ENCODE measurements around the gene RBP7. TPM values are rescaled to one million over a fixed set of nuclear protein-coding genes. Genes with fewer than 3 reads are reported as not detected.

The RBP7 gene
- polyA plus RNA-seq, 1 donor (not counting 4 experiments of a cell fraction or from before 2014, with no cell fraction given) = 1.1 TPM

- dilution Hi-C loops (cut with MboI; ENCODE audit: extremely low pct_ligation_motif_present, low sequenced_read_pairs) = no loop called here
- FAIRE-seq (no peak), DNase-seq (ENCODE audit: low read depth, low spot score) (no peak)
- H3K36me3 ChIP-seq (ENCODE audit: control insufficient read depth in 2 of 2, extremely low read depth in 1 of 2, insufficient read depth in 2 of 2, low read length in 2 of 2) = no peaks in the 10 kb centered on the region
- no peaks in the 10 kb centered on the region for H3K9me3 ChIP-seq (ENCODE audit: control insufficient read depth, low read depth, low read length)
- H3K4me1 ChIP-seq (ENCODE audit: control insufficient read depth, extremely low read depth, insufficient read depth, low read length) = peaks cover 55% of the 10 kb centered on the region
- no peak for TF ChIP-seq EZH2 (IDR thresholded peaks at IDR 0.05; ENCODE audit: low read length)
- TF ChIP-seq, protein P1, sequence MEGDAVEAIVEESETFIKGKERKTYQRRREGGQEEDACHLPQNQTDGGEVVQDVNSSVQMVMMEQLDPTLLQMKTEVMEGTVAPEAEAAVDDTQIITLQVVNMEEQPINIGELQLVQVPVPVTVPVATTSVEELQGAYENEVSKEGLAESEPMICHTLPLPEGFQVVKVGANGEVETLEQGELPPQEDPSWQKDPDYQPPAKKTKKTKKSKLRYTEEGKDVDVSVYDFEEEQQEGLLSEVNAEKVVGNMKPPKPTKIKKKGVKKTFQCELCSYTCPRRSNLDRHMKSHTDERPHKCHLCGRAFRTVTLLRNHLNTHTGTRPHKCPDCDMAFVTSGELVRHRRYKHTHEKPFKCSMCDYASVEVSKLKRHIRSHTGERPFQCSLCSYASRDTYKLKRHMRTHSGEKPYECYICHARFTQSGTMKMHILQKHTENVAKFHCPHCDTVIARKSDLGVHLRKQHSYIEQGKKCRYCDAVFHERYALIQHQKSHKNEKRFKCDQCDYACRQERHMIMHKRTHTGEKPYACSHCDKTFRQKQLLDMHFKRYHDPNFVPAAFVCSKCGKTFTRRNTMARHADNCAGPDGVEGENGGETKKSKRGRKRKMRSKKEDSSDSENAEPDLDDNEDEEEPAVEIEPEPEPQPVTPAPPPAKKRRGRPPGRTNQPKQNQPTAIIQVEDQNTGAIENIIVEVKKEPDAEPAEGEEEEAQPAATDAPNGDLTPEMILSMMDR (optimal IDR thresholded peaks at IDR 0.05 in 1 of 3, IDR thresholded peaks at IDR 0.05 in 1 of 3, conservative IDR thresholded peaks at IDR 0.05 in 1 of 3; ENCODE audit: extremely low read depth in 1 of 3, insufficient read depth in 2 of 3, low read length in 3 of 3) = no peak
- H3K9me1 ChIP-seq (ENCODE audit: control insufficient read depth, extremely low read depth, insufficient read depth, low read length) = no peaks in the 10 kb centered on the region
- H3K4me3 ChIP-seq (ENCODE audit: control insufficient read depth in 2 of 3, extremely low read depth in 1 of 3, insufficient read depth in 2 of 3, low read depth in 1 of 3, low read length in 3 of 3) = no peak overlapping the region
- H2AFZ ChIP-seq (ENCODE audit: control insufficient read depth, low read length) = no peak overlapping the region
- H3K4me2 ChIP-seq (ENCODE audit: control insufficient read depth, extremely low read depth, insufficient read depth, low read depth, low read length) = peak overlapping the region; percentile 27
- no peaks in the 10 kb centered on the region for H4K20me1 ChIP-seq (ENCODE audit: control insufficient read depth, extremely low read depth, insufficient read depth, low read length)
- H3K27me3 ChIP-seq (ENCODE audit: control insufficient read depth, extremely low read depth, insufficient read depth, low read length) = no peaks in the 10 kb centered on the region
- peak overlapping the region; percentile 93 for H3K27ac ChIP-seq (ENCODE audit: control insufficient read depth, insufficient read depth, low read length)
- H3K79me2 ChIP-seq (ENCODE audit: control insufficient read depth, insufficient read depth, low read length) = peaks cover 39% of the 10 kb centered on the region
- H3K9ac ChIP-seq (ENCODE audit: control insufficient read depth, extremely low read depth, insufficient read depth, low read length) = no peak overlapping the region
Measured at GRCh38 chr1:10065344-10065685, 68.3 kb downstream of the RBP7 start.

Small RNA genes within 50 kb of the gene (small RNA-seq; reads per million reads assigned to genes)
- gene MIR5697 (ENCODE audit: insufficient read length in 3 of 3, low read depth in 3 of 3, low replicate concordance in 1 of 3) = 0 to 0.33 (median 0.25) reads per million in 3 experiments

Other genes starting within 250 kb of the RBP7 start
- gene CLSTN1, start 173.3 kb upstream of the RBP7 start, polyA plus RNA-seq = 79.1 to 263 TPM (median 90.3 TPM) in 3 replicates
- gene CTNNBIP1, start 87.0 kb upstream of the RBP7 start, polyA plus RNA-seq = 92.3 to 149 TPM (median 93.3 TPM) in 3 replicates
- gene LZIC, start 53.8 kb upstream of the RBP7 start, polyA plus RNA-seq = 15.2 to 22.5 TPM (median 21.9 TPM) in 3 replicates
- 11.7 to 16.3 TPM (median 16.2 TPM) in 3 replicates for gene NMNAT1, start 53.8 kb upstream of the RBP7 start, polyA plus RNA-seq
- 8.7 to 22.3 TPM (median 14.3 TPM) in 3 replicates for gene UBE4B, start 35.7 kb downstream of the RBP7 start, polyA plus RNA-seq
- 13.4 to 15.1 TPM (median 14.6 TPM) in 3 replicates for gene KIF1B, start 213.3 kb downstream of the RBP7 start, polyA plus RNA-seq